Measurements from ENCODE around the gene LIMS1. TPM values are rescaled to one million over a fixed set of nuclear protein-coding genes. Genes with fewer than 3 reads are reported as not detected.
A peak's percentile ranks its signal among the peaks of the same experiment; 100 is the strongest.

LIMS1 gene
- total and polyA plus RNA-seq, 8 donors = 11.9 to 136 (median 34.2) TPM

GRCh38 chr2:108589781-108590180 is 55.5 kb downstream of the LIMS1 start:
- TF ChIP-seq POLR2A (IDR thresholded peaks at IDR 0.05) = no peak
- no peak for TF ChIP-seq POLR2AphosphoS5 (IDR thresholded peaks at IDR 0.05)
- TF ChIP-seq EP300 (IDR thresholded peaks at IDR 0.05) = no peak
- TF ChIP-seq CTCF (IDR thresholded peaks at IDR 0.05) = no peak
- Histone ChIP-seq H3K27me3 (no peaks in the 10 kb centered on the region), H3K4me1 (peaks cover 37 to 92% (median 66%) of the 10 kb centered on the region in 4 donors), H3K27ac (peak overlapping the region in 3 of 5 donors; percentile 76 to 81 (median 80)), H3K4me3 (no peak overlapping the region), H3K9me3 (no peaks in the 10 kb centered on the region), H3K36me3 (no peaks in the 10 kb centered on the region)
- 61 to 73% (median 68%) methylated on average over 2 of the region's 2 CpGs for WGBS, 5 donors
- no peak for DNase-seq
- intact Hi-C loops (cut with DNase I; ENCODE audit: low total_unique reads) = no loop called here

GRCh38 chr2:108591163-108591562 is 56.9 kb downstream of the LIMS1 start:
- peak overlapping the region in 3 of 5 donors; percentile 4 to 81 (median 30) for H3K27ac ChIP-seq
- no peaks in the 10 kb centered on the region for H3K27me3 ChIP-seq
- DNase-seq = no peak
- no peak for TF ChIP-seq CTCF (IDR thresholded peaks at IDR 0.05)
- TF ChIP-seq POLR2A (IDR thresholded peaks at IDR 0.05) = no peak
- TF ChIP-seq EP300 (IDR thresholded peaks at IDR 0.05) = no peak
- no peak for TF ChIP-seq POLR2AphosphoS5 (IDR thresholded peaks at IDR 0.05)
- H3K9me3 ChIP-seq = no peaks in the 10 kb centered on the region
- H3K4me1 ChIP-seq = peaks cover 41 to 93% (median 74%) of the 10 kb centered on the region in 4 donors
- no peak overlapping the region for H3K4me3 ChIP-seq
- WGBS, 5 donors = 77 to 92% (median 82%) methylated on average over 6 of the region's 6 CpGs
- H3K36me3 ChIP-seq = no peaks in the 10 kb centered on the region
- intact Hi-C loops (cut with DNase I; ENCODE audit: low total_unique reads) = no loop called here

- Histone ChIP-seq H3K4me3 (no peak overlapping the region), H3K27ac (peak overlapping the region in 4 of 5 donors; percentile 44 to 80 (median 59)), H3K27me3 (no peaks in the 10 kb centered on the region), H3K9me3 (no peaks in the 10 kb centered on the region), H3K4me1 (peaks cover 24 to 80% (median 56%) of the 10 kb centered on the region in 4 donors), H3K36me3 (no peaks in the 10 kb centered on the region)
- DNase-seq = no peak
- intact Hi-C loops (cut with DNase I; ENCODE audit: low total_unique reads) = no loop called here
- TF ChIP-seq EP300 (IDR thresholded peaks at IDR 0.05) (no peak), POLR2A (IDR thresholded peaks at IDR 0.05) (no peak), POLR2AphosphoS5 (IDR thresholded peaks at IDR 0.05) (no peak), CTCF (IDR thresholded peaks at IDR 0.05) (no peak)
Measured at GRCh38 chr2:108593547-108594098, 59.4 kb downstream of the LIMS1 start.

- peak overlapping the region in 4 of 5 donors; percentile 44 to 80 (median 59) for H3K27ac ChIP-seq
- H3K4me3 ChIP-seq = no peak overlapping the region
- H3K27me3 ChIP-seq = no peaks in the 10 kb centered on the region
- 37 to 56% (median 48%) methylated on average over 7 of the region's 7 CpGs for WGBS, 5 donors
- no peak for TF ChIP-seq CTCF (IDR thresholded peaks at IDR 0.05)
- no peak for TF ChIP-seq POLR2A (IDR thresholded peaks at IDR 0.05)
- TF ChIP-seq POLR2AphosphoS5 (IDR thresholded peaks at IDR 0.05) = peak in 1 of 3 donors; percentile 79
- H3K4me1 ChIP-seq = peaks cover 18 to 73% (median 49%) of the 10 kb centered on the region in 4 donors
- no peaks in the 10 kb centered on the region for H3K9me3 ChIP-seq
- intact Hi-C loops (cut with DNase I; ENCODE audit: low total_unique reads) = no loop called here
- no peaks in the 10 kb centered on the region for H3K36me3 ChIP-seq
- peak in 1 of 2 donors; percentile 66 for DNase-seq
Measured at GRCh38 chr2:108594132-108594981, 60.1 kb downstream of the LIMS1 start.

Measured in stomach (tissue), 9 donors.